Chondrocyte (in vitro differentiated cells): ENCODE data around the gene RTP5. TPM values are rescaled to one million over a fixed set of nuclear protein-coding genes. Genes with fewer than 3 reads are reported as not detected.

Experiments
- DNase-seq: peaks from one replicate; pipeline ENCODE4 v3.0.0; 2021; ENCODE audit warnings: mixed read lengths, low spot score
- H3K27ac Mint-ChIP-seq: one replicate; pipeline ENCODE4 v1.8.0; 2021; ENCODE audit warnings: mild to moderate bottlenecking, moderate library complexity, mixed read lengths; ENCODE audit not compliant: unreplicated experiment
- H3K27me3 Mint-ChIP-seq: 2 replicates; pipeline ENCODE4 v1.8.0; 2021; ENCODE audit warnings: low read depth, mixed read lengths
- H3K36me3 Mint-ChIP-seq: 2 replicates; pipeline ENCODE4 v1.8.0; 2021; ENCODE audit warnings: low read depth, mixed read lengths
- H3K4me1 Mint-ChIP-seq: 2 replicates; pipeline ENCODE4 v1.8.0; 2021; ENCODE audit warnings: low read depth, mild to moderate bottlenecking, mixed read lengths
- H3K4me3 Mint-ChIP-seq: one replicate; pipeline ENCODE4 v1.8.0; 2021; ENCODE audit warnings: mild to moderate bottlenecking, moderate library complexity, mixed read lengths; ENCODE audit not compliant: unreplicated experiment
- H3K9me3 Mint-ChIP-seq: 2 replicates; pipeline ENCODE4 v1.8.0; 2021; ENCODE audit warnings: low read depth, mixed read lengths
- total RNA-seq: library from RNA; stranded (reverse); gene quantifications from 3 replicates; pipeline ENCODE4 v1.2.1, GENCODE V29; 2021
- TF ChIP-seq, protein P1 (sequence below): fragments of 200-600 bp; sonication (generic); IDR thresholded peaks from 2 replicates; pipeline ENCODE4 v1.5.0; 2021; ENCODE audit warnings: antibody characterized with exemption, mild to moderate bottlenecking, moderate library complexity

The RTP5 gene
- total RNA-seq, 1 donor from 2014 or later, result not detected

DNA sequence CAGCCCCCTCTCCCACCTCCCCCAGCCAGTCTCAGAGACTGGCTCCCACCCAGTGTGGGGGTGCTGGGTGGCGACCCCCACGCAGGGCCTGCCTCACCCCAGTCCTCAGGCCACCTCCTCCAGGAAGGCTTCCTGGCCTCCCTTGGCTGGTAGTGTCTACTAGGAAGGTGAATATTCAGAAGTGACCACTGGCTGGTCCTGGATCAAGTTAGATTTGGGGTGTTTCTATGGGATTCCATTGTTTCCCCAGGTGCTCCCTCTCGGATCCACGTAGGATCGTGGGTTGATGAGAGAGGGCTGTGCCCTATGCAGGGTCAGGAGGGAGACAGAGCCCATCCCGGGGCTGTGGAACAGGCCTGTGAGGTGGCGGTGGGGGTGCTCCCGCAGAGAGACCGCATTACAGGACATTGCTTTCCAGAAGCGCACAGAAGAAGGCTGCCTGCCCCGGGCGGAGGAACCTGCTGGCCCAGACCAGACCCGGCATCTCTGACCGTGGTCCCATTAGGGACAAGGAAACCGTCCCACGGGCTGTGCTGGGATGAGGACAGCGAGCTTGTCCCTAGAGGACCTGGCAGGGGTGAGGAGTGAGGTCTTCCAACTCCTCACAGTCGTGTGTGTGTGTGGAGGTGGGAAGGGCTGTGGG, 14.2 kb upstream of the RTP5 start:
- TF ChIP-seq, protein P1, sequence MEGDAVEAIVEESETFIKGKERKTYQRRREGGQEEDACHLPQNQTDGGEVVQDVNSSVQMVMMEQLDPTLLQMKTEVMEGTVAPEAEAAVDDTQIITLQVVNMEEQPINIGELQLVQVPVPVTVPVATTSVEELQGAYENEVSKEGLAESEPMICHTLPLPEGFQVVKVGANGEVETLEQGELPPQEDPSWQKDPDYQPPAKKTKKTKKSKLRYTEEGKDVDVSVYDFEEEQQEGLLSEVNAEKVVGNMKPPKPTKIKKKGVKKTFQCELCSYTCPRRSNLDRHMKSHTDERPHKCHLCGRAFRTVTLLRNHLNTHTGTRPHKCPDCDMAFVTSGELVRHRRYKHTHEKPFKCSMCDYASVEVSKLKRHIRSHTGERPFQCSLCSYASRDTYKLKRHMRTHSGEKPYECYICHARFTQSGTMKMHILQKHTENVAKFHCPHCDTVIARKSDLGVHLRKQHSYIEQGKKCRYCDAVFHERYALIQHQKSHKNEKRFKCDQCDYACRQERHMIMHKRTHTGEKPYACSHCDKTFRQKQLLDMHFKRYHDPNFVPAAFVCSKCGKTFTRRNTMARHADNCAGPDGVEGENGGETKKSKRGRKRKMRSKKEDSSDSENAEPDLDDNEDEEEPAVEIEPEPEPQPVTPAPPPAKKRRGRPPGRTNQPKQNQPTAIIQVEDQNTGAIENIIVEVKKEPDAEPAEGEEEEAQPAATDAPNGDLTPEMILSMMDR, result no peak
- Mint-ChIP-seq H3K36me3 (no peaks in the 10 kb centered on the region), H3K27me3 (no peaks in the 10 kb centered on the region), H3K4me1 (peaks cover 18% of the 10 kb centered on the region), H3K4me3 (no peak overlapping the region), H3K9me3 (no peaks in the 10 kb centered on the region), H3K27ac (no peak overlapping the region)
- DNase-seq, result no peak

DNA sequence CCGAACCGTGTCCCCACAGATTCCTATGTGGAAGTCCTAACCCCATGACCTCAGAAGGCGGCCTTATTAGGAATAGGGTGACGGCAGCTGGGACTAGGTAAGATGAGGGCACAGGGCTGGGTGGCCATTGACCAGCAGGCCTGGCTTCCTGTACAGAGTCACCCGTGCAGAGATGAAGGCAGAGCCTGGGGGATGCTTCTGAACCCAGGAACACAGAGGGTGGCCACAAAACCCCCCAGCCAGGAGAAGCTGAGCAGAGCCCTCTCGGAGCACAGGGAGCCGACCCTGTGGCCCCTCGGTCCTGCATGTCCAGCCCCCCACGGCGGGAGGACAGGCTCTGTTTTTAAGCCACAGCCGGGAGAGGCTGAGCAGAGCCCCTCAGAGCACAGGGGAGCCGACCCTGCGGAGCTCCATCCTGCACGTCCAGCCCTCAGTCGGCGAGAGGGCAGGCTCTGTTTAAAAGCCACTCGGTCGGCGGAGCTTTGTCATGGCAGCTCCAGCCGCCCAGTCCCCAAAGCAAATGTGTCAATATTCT, 13.6 kb upstream of the RTP5 start:
- Mint-ChIP-seq H3K36me3 (no peaks in the 10 kb centered on the region), H3K4me1 (peaks cover 18% of the 10 kb centered on the region), H3K27me3 (no peaks in the 10 kb centered on the region), H3K9me3 (no peaks in the 10 kb centered on the region), H3K27ac (no peak overlapping the region), H3K4me3 (no peak overlapping the region)
- TF ChIP-seq, protein P1, result no peak
- no peak for DNase-seq

DNA sequence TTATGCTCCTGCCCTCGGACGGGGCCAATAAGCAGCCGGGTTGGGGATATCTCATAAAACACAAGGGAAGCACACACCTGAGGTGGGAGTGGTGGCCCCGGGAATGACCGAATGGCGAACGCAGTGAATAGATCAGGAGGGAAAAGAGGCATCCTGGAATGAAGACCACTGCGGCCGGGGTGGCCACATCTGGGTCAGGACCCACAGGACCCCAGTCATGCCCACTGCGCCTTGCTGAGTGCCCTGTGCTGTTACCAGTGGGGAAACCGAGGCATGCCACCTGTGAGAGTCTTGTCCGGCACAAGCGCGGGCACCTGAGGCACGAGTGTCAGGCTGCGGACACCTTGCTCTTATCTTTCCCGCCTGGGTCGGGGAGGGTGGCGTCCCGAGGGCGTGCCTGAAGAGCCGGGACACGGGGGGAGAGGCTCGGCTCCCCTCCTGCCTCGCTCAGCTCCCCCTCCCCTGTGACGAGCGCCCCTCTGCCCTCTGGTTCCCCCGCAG, 12.4 kb upstream of the RTP5 start:
- Mint-ChIP-seq H3K9me3 (no peaks in the 10 kb centered on the region), H3K4me3 (no peak overlapping the region), H3K27me3 (peaks cover 2% of the 10 kb centered on the region), H3K4me1 (peaks cover 18% of the 10 kb centered on the region), H3K36me3 (no peaks in the 10 kb centered on the region), H3K27ac (no peak overlapping the region)
- peak; percentile 89 for DNase-seq
- TF ChIP-seq, protein P1, result no peak

DNA sequence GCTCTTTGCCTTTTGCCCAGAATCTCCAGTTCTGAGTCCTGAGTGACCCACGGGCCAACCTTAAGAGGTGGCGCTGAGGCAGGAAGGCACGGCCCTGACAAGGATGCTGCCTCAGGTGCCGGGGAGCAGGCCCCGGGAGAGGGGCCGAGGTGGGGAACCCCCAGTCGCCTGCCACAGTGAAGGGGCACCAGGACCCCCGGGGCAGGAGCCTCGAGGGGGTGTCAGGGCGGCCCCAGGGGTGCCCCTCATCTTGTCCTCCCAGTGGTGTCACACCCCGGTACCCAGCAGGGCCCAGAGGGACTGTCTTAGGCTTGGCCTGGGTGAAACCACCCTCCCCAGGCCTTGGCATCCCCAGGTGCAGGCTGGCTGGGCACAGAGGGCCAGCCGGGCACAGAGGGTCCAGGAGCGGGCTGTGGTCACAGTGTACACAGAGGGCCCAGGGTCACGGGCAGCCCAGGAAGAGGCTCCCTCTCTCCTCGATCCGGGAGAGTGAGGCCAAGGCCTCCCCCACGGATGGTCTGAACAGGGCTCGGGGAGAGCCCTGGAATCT, 11.9 kb upstream of the RTP5 start:
- H3K27me3 Mint-ChIP-seq, result peaks cover 2% of the 10 kb centered on the region
- no peak overlapping the region for H3K4me3 Mint-ChIP-seq
- peak; percentile 84 for DNase-seq
- H3K36me3 Mint-ChIP-seq, result no peaks in the 10 kb centered on the region
- peaks cover 18% of the 10 kb centered on the region for H3K4me1 Mint-ChIP-seq
- TF ChIP-seq, protein P1, result no peak
- no peaks in the 10 kb centered on the region for H3K9me3 Mint-ChIP-seq
- H3K27ac Mint-ChIP-seq, result no peak overlapping the region

DNA sequence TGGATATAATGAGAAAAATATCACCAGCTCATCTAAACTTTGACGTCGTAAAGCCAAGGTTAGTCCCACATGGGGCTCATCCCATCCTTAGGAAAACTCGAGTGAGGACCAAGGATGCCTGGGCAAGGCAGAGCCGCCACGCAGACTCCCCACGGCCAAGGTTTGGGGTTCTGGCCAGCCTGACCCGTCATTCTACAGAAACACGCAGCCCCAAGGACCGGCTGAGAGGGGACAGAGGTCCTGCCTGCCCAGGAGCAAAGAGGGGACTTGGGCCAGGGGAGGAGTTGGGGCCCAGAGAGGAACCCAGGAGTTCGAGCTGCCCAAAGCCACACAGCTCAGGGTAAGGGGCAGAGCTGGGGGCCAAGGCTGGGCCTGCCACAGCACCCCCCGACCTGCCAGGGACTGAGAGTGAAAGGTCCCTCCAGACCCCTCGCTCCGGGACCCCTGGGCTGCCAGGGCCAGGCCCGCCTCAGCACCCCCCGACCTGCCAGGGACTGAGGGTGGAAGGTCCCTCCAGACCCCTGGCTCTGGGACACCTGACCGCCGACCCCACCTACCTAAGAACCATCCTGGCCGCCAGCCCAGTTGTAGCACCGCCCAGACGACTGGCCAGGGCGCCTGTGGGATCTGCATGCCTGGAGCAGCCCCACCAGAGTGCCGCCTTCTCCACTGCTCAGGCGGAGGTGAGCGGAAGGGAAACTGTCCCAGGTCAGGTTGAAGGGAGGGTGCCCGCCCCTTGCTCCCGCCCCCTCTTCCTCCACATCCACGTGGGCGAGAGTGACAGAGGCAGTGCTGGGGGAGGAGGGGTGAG, 11.1 kb upstream of the RTP5 start, which contains the start of gene PDCD1:
Gene PDCD1, minus strand, starts transcription at position 689 of the 811 bp plus-strand sequence. Its CDS starts 56 bp downstream, at position 633.
- H3K9me3 Mint-ChIP-seq, result no peaks in the 10 kb centered on the region
- H3K27me3 Mint-ChIP-seq, result peaks cover 2% of the 10 kb centered on the region
- no peak within 1 kb of the TSS for H3K27ac Mint-ChIP-seq
- TF ChIP-seq, protein P1, result no peak
- no peak within 1 kb of the TSS for H3K4me3 Mint-ChIP-seq
- H3K4me1 Mint-ChIP-seq, result peaks cover 15% of the 10 kb centered on the region
- DNase-seq, result peak; percentile 83
- no peaks in the 10 kb centered on the region for H3K36me3 Mint-ChIP-seq
